IMR-90 (cell line): ENCODE measurements around the gene KCNJ10. TPM values are rescaled to one million over a fixed set of nuclear protein-coding genes. Genes with fewer than 3 reads are reported as not detected.

ENCODE experiments used
- ATAC-seq: fragments of 200-7000 bp; cut with Tn5 transposase; 2 replicates; pipeline ENCODE4 v1.9.1; 2020; ENCODE audit warnings: low read depth, mild to moderate bottlenecking, moderate library complexity
- BruUV-seq: library from RNA; stranded (reverse); fragments of 400-500 nt; replicated peaks from 2 replicates; lab custom pipeline; 2021; lab: Mats Ljungman, UMichigan
- CTCF ChIA-PET: fragments of 300-600 bp; formaldehyde crosslinking; extraction: SDS; loops from one replicate; lab custom pipeline; 2021; ENCODE audit warnings: antibody characterized with exemption; lab: Yijun Ruan, JAX
- POLR2A ChIA-PET: fragments of 300-600 bp; sonication (Branson Sonifier 250); formaldehyde crosslinking; loops from one replicate; lab custom pipeline; 2022; ENCODE audit warnings: antibody characterized with exemption; ENCODE audit not compliant: unreplicated experiment; lab: Charles Lee
- DNase-seq: peaks from one replicate; pipeline ENCODE4 v3.0.0; 2013
- H2AFZ ChIP-seq: replicated peaks from 2 replicates; pipeline ENCODE3; 2013; ENCODE audit warnings: low read length, mild to moderate bottlenecking; ENCODE audit not compliant: poor library complexity
- H2AK5ac ChIP-seq: 2 replicates; pipeline ENCODE4 v1.6.1; 2013; ENCODE audit warnings: low read depth, low read length, inconsistent platforms
- H2AK9ac ChIP-seq: replicated peaks from 2 replicates; pipeline ENCODE3; 2013; ENCODE audit warnings: mild to moderate bottlenecking, low read depth, low read length, moderate library complexity; ENCODE audit not compliant: poor library complexity
- H2BK120ac ChIP-seq: 2 replicates; pipeline ENCODE4 v1.6.1; 2013; ENCODE audit warnings: low read depth, low read length, inconsistent platforms
- H2BK15ac ChIP-seq: 3 replicates; pipeline ENCODE4 v1.6.1; 2013; ENCODE audit warnings: low read depth, low read length, inconsistent platforms
- H2BK20ac ChIP-seq: 2 replicates; pipeline ENCODE4 v1.6.1; 2013; ENCODE audit warnings: low read depth, mild to moderate bottlenecking, inconsistent platforms, low read length, moderate library complexity
- H2BK5ac ChIP-seq: 2 replicates; pipeline ENCODE4 v1.6.1; 2013; ENCODE audit warnings: mild to moderate bottlenecking, low read depth, low read length, inconsistent platforms; ENCODE audit not compliant: poor library complexity, severe bottlenecking
- H3K14ac ChIP-seq: replicated peaks from 2 replicates; pipeline ENCODE4 v1.6.1; 2013; ENCODE audit warnings: low read depth, low read length, inconsistent platforms
- H3K18ac ChIP-seq: 2 replicates; pipeline ENCODE4 v1.6.1; 2013; ENCODE audit warnings: low read depth, low read length, control low read depth
- H3K23ac ChIP-seq: 2 replicates; pipeline ENCODE4 v1.6.1; 2013; ENCODE audit warnings: low read depth, low read length, inconsistent platforms
- H3K27ac ChIP-seq: 2 replicates; pipeline ENCODE4 v1.5.1; 2013; ENCODE audit warnings: mild to moderate bottlenecking, control low read depth, low read length; ENCODE audit not compliant: insufficient read depth
- H3K27me3 ChIP-seq: 2 replicates; pipeline ENCODE4 v1.6.1; 2013; ENCODE audit warnings: low read length; ENCODE audit not compliant: control insufficient read depth, insufficient read depth
- H3K36me3 ChIP-seq: 2 replicates; pipeline ENCODE4 v1.6.1; 2013; ENCODE audit warnings: low read length, mixed read lengths; ENCODE audit not compliant: control insufficient read depth, insufficient read depth
- H3K4ac ChIP-seq: 2 replicates; pipeline ENCODE4 v1.6.1; 2013; ENCODE audit warnings: low read depth, low read length, inconsistent platforms
- H3K4me1 ChIP-seq: 2 replicates; pipeline ENCODE4 v1.6.1; 2013; ENCODE audit warnings: low read length, mixed read lengths; ENCODE audit not compliant: control insufficient read depth, insufficient read depth
- H3K4me2 ChIP-seq: 2 replicates; pipeline ENCODE4 v1.6.1; 2013; ENCODE audit warnings: low read depth, mild to moderate bottlenecking, control low read depth, low read length, moderate library complexity
- H3K4me3 ChIP-seq: 2 replicates; pipeline ENCODE4 v1.5.1; 2013; ENCODE audit warnings: low read depth, mild to moderate bottlenecking, control low read depth, low read length, moderate library complexity; ENCODE audit not compliant: insufficient read depth
- H3K56ac ChIP-seq: 2 replicates; pipeline ENCODE4 v1.6.1; 2013; ENCODE audit warnings: low read length, inconsistent platforms; ENCODE audit not compliant: insufficient read depth; ENCODE audit errors: extremely low read depth
- H3K79me1 ChIP-seq, 2 experiments: 2 replicates each; pipeline ENCODE4 v1.6.1; 2013; ENCODE audit warnings: low read length in 2 of 2, inconsistent platforms in 1 of 2, low read depth in 1 of 2
- H3K9ac ChIP-seq: 2 replicates; pipeline ENCODE4 v1.6.1; 2013; ENCODE audit warnings: low read depth, low read length, control low read depth
- H3K9me1 ChIP-seq: 2 replicates; pipeline ENCODE4 v1.6.1; 2013; ENCODE audit warnings: low read length, inconsistent platforms; ENCODE audit not compliant: insufficient read depth
- H3K9me3 ChIP-seq: 2 replicates; pipeline ENCODE4 v1.6.1; 2013; ENCODE audit warnings: low read length; ENCODE audit not compliant: control insufficient read depth, insufficient read depth
- H4K20me1 ChIP-seq: 2 replicates; pipeline ENCODE4 v1.6.1; 2013; ENCODE audit warnings: low read length, inconsistent platforms; ENCODE audit not compliant: insufficient read depth
- H4K5ac ChIP-seq: 2 replicates; pipeline ENCODE4 v1.6.1; 2013; ENCODE audit warnings: mild to moderate bottlenecking, low read depth, low read length, control low read depth
- H4K8ac ChIP-seq, 2 experiments: 2 replicates each; pipeline ENCODE4 v1.6.1; 2013; ENCODE audit warnings: low read depth in 2 of 2, low read length in 2 of 2, control low read depth in 1 of 2, inconsistent platforms in 1 of 2
- H4K91ac ChIP-seq: 2 replicates; pipeline ENCODE4 v1.6.1; 2013; ENCODE audit warnings: low read depth, low read length, inconsistent platforms; ENCODE audit not compliant: insufficient read depth
- BHLHE40 ChIP-seq: fragments of 150-350 bp; IDR thresholded peaks from 2 replicates; pipeline ENCODE4 v1.6.1; 2016; ENCODE audit warnings: mild to moderate bottlenecking, low read depth, low read length
- CEBPB ChIP-seq: IDR thresholded peaks from 2 replicates; pipeline ENCODE4 v1.6.1; 2012; ENCODE audit warnings: low read depth, low read length, improper control_type of control experiment
- CHD1 ChIP-seq: IDR thresholded peaks from 2 replicates; pipeline ENCODE4 v1.6.1; 2012; ENCODE audit warnings: low read depth, low read length, improper control_type of control experiment
- CTCF ChIP-seq: conservative IDR thresholded peaks from 2 replicates; pipeline ENCODE4 v1.5.1; 2012; ENCODE audit warnings: mild to moderate bottlenecking, low read depth, low read length, improper control_type of control experiment
- ELK1 ChIP-seq: fragments of 150-350 bp; IDR thresholded peaks from 2 replicates; pipeline ENCODE4 v1.6.1; 2016; ENCODE audit warnings: low read depth, mild to moderate bottlenecking, low read length, moderate library complexity, borderline replicate concordance
- FOS ChIP-seq: fragments of 150-350 bp; IDR thresholded peaks from 2 replicates; pipeline ENCODE4 v1.6.1; 2016; ENCODE audit warnings: low read depth, low read length
- MAFK ChIP-seq: IDR thresholded peaks from 2 replicates; pipeline ENCODE4 v1.6.1; 2012; ENCODE audit warnings: low read depth, low read length, improper control_type of control experiment
- MAZ ChIP-seq: IDR thresholded peaks from 2 replicates; pipeline ENCODE4 v1.6.1; 2012; ENCODE audit warnings: low read depth, mild to moderate bottlenecking, low read length, improper control_type of control experiment, moderate library complexity, borderline replicate concordance
- MXI1 ChIP-seq: IDR thresholded peaks from 2 replicates; pipeline ENCODE4 v1.6.1; 2012; ENCODE audit warnings: low read depth, mild to moderate bottlenecking, low read length, moderate library complexity, borderline replicate concordance
- NFE2L2 ChIP-seq: fragments of 150-350 bp; IDR thresholded peaks from 2 replicates; pipeline ENCODE4 v1.6.1; 2016; ENCODE audit warnings: low read depth, mild to moderate bottlenecking, low read length
- POLR2A ChIP-seq: IDR thresholded peaks from 2 replicates; pipeline ENCODE4 v1.6.1; 2012; ENCODE audit warnings: mild to moderate bottlenecking, low read depth, low read length
- RAD21 ChIP-seq: IDR thresholded peaks from 2 replicates; pipeline ENCODE4 v1.6.1; 2012; ENCODE audit warnings: low read length, improper control_type of control experiment
- RCOR1 ChIP-seq: IDR thresholded peaks from 2 replicates; pipeline ENCODE4 v1.6.1; 2012; ENCODE audit warnings: mild to moderate bottlenecking, low read length, improper control_type of control experiment; ENCODE audit not compliant: insufficient replicate concordance
- RFX5 ChIP-seq: IDR thresholded peaks from 2 replicates; pipeline ENCODE4 v1.8.0; 2012; ENCODE audit warnings: low read depth, mild to moderate bottlenecking, low read length, moderate library complexity
- SMC3 ChIP-seq: fragments of 150-350 bp; IDR thresholded peaks from 2 replicates; pipeline ENCODE4 v1.6.1; 2016; ENCODE audit warnings: low read depth, mild to moderate bottlenecking, antibody characterized with exemption, low read length, moderate library complexity
- USF2 ChIP-seq: fragments of 150-350 bp; IDR thresholded peaks from 2 replicates; pipeline ENCODE4 v1.6.1; 2017; ENCODE audit warnings: mild to moderate bottlenecking, antibody characterized with exemption, low read length, low read depth
- WGBS, 2 experiments: methylation state at CpG; one replicate each; pipeline versions ENCODE4 v1.1.5 to v1.1.7; 2013; ENCODE audit warnings: missing lambda C conversion rate in 2 of 2; ENCODE audit not compliant: insufficient read length in 1 of 2; ENCODE audit errors: extremely low coverage in 2 of 2; 5-methylcytosine and 5-hydroxymethylcytosine counted together
- dilution Hi-C: fragments of 300-500 bp; cut with HindIII; formaldehyde crosslinking; loops from one replicate; pipeline ENCODE4 v1.14.3; 2018; ENCODE audit warnings: low sequenced_read_pairs; ENCODE audit not compliant: unreplicated experiment
- in situ Hi-C: fragments of 300-500 bp; cut with MboI; formaldehyde crosslinking; loops from 3 replicates; pipeline ENCODE4 v1.14.3; 2019; ENCODE audit warnings: low sequenced_read_pairs, inconsistent platforms, mixed read lengths
- intact Hi-C: fragments of 100-400 bp; cut with micrococcal nuclease; formaldehyde crosslinking; loops from 2 replicates; pipeline ENCODE4 v1.10.0; 2022
- polyA plus RNA-seq, 3 experiments: library from polyadenylated mRNA; depleted of rRNA; stranded (reverse); fragments of >200 nt; gene quantifications; 2 replicates each; pipeline ENCODE4 v1.2.3, GENCODE V29; 2012; ENCODE audit warnings: low replicate concordance in 1 of 3
- total RNA-seq: library from RNA; depleted of rRNA; stranded (reverse); fragments of >200 nt; gene quantifications from 2 replicates; pipeline ENCODE4 v1.2.3, GENCODE V29; 2012

Gene KCNJ10
- total and polyA plus RNA-seq, 2 of the 4 experiments (the other 2 are of a cell fraction): not detected

- Histone ChIP-seq H2AK9ac (no peak overlapping the region), H2BK15ac (no peak overlapping the region), H3K18ac (no peak overlapping the region), H4K20me1 (0 out of 2 replicates have a peak, but pooled peaks cover 5% of the 10 kb centered on the region), H2BK120ac (no peak overlapping the region), H2BK5ac (no peak overlapping the region), H4K8ac (no peak overlapping the region), H3K23ac (no peak overlapping the region), H3K36me3 (peaks cover 6% of the 10 kb centered on the region; the same call in 1 of the 2 replicates), H2AFZ (no peak overlapping the region), H3K4me1 (peaks cover 6% of the 10 kb centered on the region), H3K9ac (no peak overlapping the region), H3K4ac (no peak overlapping the region), H3K4me2 (no peak overlapping the region), H3K79me1 (peaks cover 0 to 20% of the 10 kb centered on the region in 2 experiments; a peak in 3 of 4 replicates), H2BK20ac (no peak overlapping the region), H2AK5ac (no peak overlapping the region), H3K9me3 (no peaks in the 10 kb centered on the region), H4K5ac (no peak overlapping the region), H3K56ac (no peak overlapping the region), H3K14ac (no peak overlapping the region), H3K4me3 (no peak overlapping the region), H3K27ac (no peak overlapping the region), H3K9me1 (no peaks in the 10 kb centered on the region), H3K27me3 (no peaks in the 10 kb centered on the region), H4K91ac (no peak overlapping the region)
- ChIA-PET POLR2A (no interaction called here), CTCF (no interaction called here)
- intact Hi-C loops (no loop called here), in situ Hi-C loops (loop anchor here (10.0 kb wide), 1 partner anchor 260 kb away; no protein-coding TSS in a partner anchor), dilution Hi-C loops (no loop called here)
- no TSS peak for BruUV-seq
- ATAC-seq (no peak), DNase-seq (no peak)
- TF ChIP-seq CTCF (no peak), RCOR1 (no peak), BHLHE40 (no peak), CEBPB (no peak), FOS (no peak), CHD1 (no peak), RFX5 (no peak), MXI1 (no peak), MAFK (no peak), POLR2A (no peak), ELK1 (no peak), NFE2L2 (no peak), SMC3 (no peak), USF2 (no peak), RAD21 (no peak), MAZ (no peak)
- WGBS, 2 experiments: 95% methylated on average over 10 of the region's 14 CpGs; no CpG with 5 or more reads in 1 of the 2 experiments
Measured at GRCh38 chr1:160094806-160095205, 24.8 kb upstream of the KCNJ10 start.
